ENCODE measurements around the gene EIF4G1.

DNA sequence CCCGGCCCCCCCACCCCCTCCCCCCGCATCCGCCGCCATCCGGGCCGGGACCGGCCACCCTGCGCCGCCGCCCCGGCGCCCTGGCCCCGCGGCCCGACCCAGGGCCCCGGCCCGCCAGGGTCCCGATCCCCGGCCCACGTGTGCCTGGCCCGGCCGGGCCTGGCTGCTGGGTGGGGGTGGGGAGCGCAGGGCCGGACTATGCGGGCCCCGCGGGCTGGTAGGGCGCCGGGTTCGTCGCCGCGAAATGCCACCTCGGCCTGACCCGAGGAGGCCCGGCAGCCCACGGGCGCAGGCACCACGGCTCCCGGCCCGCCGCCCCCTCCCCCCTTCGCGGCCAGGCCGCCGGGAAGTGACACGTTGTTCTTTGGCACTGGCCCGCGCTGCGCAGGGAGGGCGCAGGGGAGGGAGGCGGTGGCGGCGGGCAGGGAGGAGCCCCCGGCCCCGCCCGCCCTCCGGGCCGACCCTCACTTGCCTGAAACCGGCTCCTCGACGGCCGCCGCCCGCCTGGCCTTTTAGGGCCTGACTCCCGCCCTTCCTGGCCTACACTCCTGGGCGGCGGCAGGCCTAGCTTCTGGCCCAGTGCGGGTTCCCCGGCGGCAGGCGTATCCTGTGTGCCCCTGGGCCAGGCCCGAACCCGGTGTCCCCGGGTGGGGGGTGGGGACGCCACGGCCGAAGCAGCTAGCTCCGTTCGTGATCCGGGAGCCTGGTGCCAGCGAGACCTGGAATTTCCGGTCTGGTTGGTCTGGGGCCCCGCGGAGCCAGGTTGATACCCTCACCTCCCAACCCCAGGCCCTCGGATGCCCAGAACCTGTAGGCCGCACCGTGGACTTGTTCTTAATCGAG, 515 bp downstream of the EIF4G1 start:
- peak; percentile 4 to 46 for TF ChIP-seq POLR2A (IDR thresholded peaks at IDR 0.05)
- TF ChIP-seq, protein P1, sequence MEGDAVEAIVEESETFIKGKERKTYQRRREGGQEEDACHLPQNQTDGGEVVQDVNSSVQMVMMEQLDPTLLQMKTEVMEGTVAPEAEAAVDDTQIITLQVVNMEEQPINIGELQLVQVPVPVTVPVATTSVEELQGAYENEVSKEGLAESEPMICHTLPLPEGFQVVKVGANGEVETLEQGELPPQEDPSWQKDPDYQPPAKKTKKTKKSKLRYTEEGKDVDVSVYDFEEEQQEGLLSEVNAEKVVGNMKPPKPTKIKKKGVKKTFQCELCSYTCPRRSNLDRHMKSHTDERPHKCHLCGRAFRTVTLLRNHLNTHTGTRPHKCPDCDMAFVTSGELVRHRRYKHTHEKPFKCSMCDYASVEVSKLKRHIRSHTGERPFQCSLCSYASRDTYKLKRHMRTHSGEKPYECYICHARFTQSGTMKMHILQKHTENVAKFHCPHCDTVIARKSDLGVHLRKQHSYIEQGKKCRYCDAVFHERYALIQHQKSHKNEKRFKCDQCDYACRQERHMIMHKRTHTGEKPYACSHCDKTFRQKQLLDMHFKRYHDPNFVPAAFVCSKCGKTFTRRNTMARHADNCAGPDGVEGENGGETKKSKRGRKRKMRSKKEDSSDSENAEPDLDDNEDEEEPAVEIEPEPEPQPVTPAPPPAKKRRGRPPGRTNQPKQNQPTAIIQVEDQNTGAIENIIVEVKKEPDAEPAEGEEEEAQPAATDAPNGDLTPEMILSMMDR (IDR thresholded peaks at IDR 0.05): peak in 1 of 6 experiments; percentile 3
